HL-60 (cell line): ENCODE data around the gene LMF2.

Experiments
- CTCF ChIP-seq: IDR thresholded peaks from one replicate; pipeline ENCODE4 v1.5.1; 2011; ENCODE audit warnings: low read length, control low read depth, inconsistent platforms; ENCODE audit not compliant: insufficient read depth
- GABPA ChIP-seq: IDR thresholded peaks from 2 replicates; pipeline ENCODE4 v1.6.1; 2012; ENCODE audit warnings: low read depth
- POLR2AphosphoS5 ChIP-seq: IDR thresholded peaks from 2 replicates; pipeline ENCODE4 v1.6.1; 2012; ENCODE audit warnings: low read depth
- REST ChIP-seq: IDR thresholded peaks from 2 replicates; pipeline ENCODE4 v1.6.1; 2012; ENCODE audit warnings: low read depth; ENCODE audit not compliant: insufficient replicate concordance
- SPI1 ChIP-seq: IDR thresholded peaks from 2 replicates; pipeline ENCODE4 v1.6.1; 2012; ENCODE audit warnings: low read depth, mild to moderate bottlenecking, borderline replicate concordance

GRCh38 chr22:50490531-50491308 lies 16.8 kb downstream of the LMF2 start:
- no peak for TF ChIP-seq POLR2AphosphoS5
- no peak for TF ChIP-seq CTCF
- TF ChIP-seq GABPA: no peak
- TF ChIP-seq REST: no peak
- peak; percentile 42; the same call in 1 of the 2 replicates for TF ChIP-seq SPI1
